LNCAP (cell line): ENCODE results near the gene IL6R.

ENCODE experiments used
- CTCF ChIP-seq: fragments of 450-650 bp; IDR thresholded peaks from 2 replicates; pipeline ENCODE4 v1.5.1; 2017; ENCODE audit warnings: mild to moderate bottlenecking

Gene IL6R

GRCh38 chr1:154454386-154455120, 49.4 kb downstream of the IL6R start:
- no peak for TF ChIP-seq CTCF

- no peak for TF ChIP-seq CTCF
Observed at GRCh38 chr1:154456631-154457030, 51.5 kb downstream of the IL6R start.

GRCh38 chr1:154459080-154459479, 53.9 kb downstream of the IL6R start:
- TF ChIP-seq CTCF = no peak

- no peak for TF ChIP-seq CTCF
Observed at GRCh38 chr1:154460695-154461260, 55.6 kb downstream of the IL6R start.

DNA sequence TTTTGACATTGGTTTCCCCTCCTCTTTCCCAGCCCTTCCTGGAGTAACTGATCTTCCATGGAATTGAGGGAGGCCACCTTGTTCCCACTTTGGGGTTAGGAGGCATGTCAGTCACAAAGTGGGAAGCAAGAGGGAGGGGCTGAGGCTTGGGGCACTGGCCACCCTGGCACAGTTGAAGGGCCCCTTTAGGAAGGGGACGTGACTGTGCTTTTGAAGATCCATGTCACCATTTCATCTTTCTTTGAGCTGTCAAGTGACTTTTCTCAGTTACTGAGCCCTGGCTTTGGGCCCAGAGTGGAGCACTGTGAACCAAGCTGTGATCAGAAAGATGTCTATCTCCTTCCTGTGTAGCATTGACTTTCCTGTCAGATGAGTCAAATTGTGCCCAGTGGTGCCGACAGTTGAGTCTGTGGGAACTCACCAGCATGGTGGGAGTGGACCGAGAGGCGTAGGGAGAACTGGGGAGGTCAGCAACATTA, 58.4 kb downstream of the IL6R start:
- no peak for TF ChIP-seq CTCF

- no peak for TF ChIP-seq CTCF
Observed at GRCh38 chr1:154465621-154466195, 60.6 kb downstream of the IL6R start.

- no peak for TF ChIP-seq CTCF
Observed at GRCh38 chr1:154466206-154466605, 61.1 kb downstream of the IL6R start.
